CD14-positive monocyte (primary cell): ENCODE measurements around the gene METAP1D. TPM values are rescaled to one million over a fixed set of nuclear protein-coding genes. Genes with fewer than 3 reads are reported as not detected.

Experiments used
- DNase-seq, 3 donors: peaks; one replicate each; pipeline ENCODE4 v3.0.0-alpha.2; 2011 to 2022
- H2AFZ ChIP-seq: 2 replicates; pipeline ENCODE4 v1.6.0; 2012; ENCODE audit warnings: mild to moderate bottlenecking, low read depth, low read length, inconsistent platforms; ENCODE audit not compliant: insufficient read depth, poor library complexity, severe bottlenecking
- H3K27ac ChIP-seq, 2 donors: 1 replicate in 1 of 2; 2 replicates in 1 of 2; pipeline ENCODE4 v1.5.1; 2012 to 2013; ENCODE audit warnings: low read length in 2 of 2, control low read depth in 1 of 2, inconsistent platforms in 1 of 2, low read depth in 1 of 2, mild to moderate bottlenecking in 1 of 2
- H3K27me3 ChIP-seq, 2 donors: one replicate each; pipeline versions ENCODE4 v1.6.0 to v1.6.1; 2011 to 2013; ENCODE audit warnings: low read length in 2 of 2; ENCODE audit not compliant: control insufficient read depth in 2 of 2, insufficient read depth in 2 of 2
- H3K36me3 ChIP-seq, 2 donors: replicated peaks in 1 of 2; 1 replicate in 1 of 2; 2 replicates in 1 of 2; pipeline versions ENCODE4 v1.5.1 to v1.6.1; 2012 to 2013; ENCODE audit warnings: low read length in 2 of 2, control low read depth in 1 of 2, inconsistent platforms in 1 of 2, mild to moderate bottlenecking in 1 of 2; ENCODE audit not compliant: insufficient read depth in 2 of 2, control insufficient read depth in 1 of 2
- H3K4me1 ChIP-seq, 2 donors: 1 replicate in 1 of 2; 2 replicates in 1 of 2; pipeline versions ENCODE4 v1.5.1 to v1.6.1; 2012 to 2013; ENCODE audit warnings: low read length in 2 of 2, control low read depth in 1 of 2, inconsistent platforms in 1 of 2, mild to moderate bottlenecking in 1 of 2, moderate library complexity in 1 of 2; ENCODE audit not compliant: insufficient read depth in 2 of 2, control insufficient read depth in 1 of 2
- H3K4me2 ChIP-seq: replicated peaks from 2 replicates; pipeline ENCODE3; 2012; ENCODE audit warnings: low read length, moderate library complexity, mild to moderate bottlenecking; ENCODE audit not compliant: poor library complexity, severe bottlenecking; ENCODE audit errors: extremely low read depth
- H3K4me3 ChIP-seq, 3 experiments: fragments of 200-600 bp in 1 of 3; sonication (generic) in 1 of 3; replicated peaks in 1 of 3; 1 replicate in 2 of 3; 2 replicates in 1 of 3; pipeline ENCODE4 v1.5.1; 2011 to 2013; ENCODE audit warnings: low read length in 3 of 3, mild to moderate bottlenecking in 3 of 3, control low read depth in 2 of 3, low read depth in 2 of 3, inconsistent platforms in 1 of 3, moderate library complexity in 1 of 3
- H3K79me2 ChIP-seq: 2 replicates; pipeline ENCODE4 v1.6.0; 2012; ENCODE audit warnings: mild to moderate bottlenecking, control low read depth, inconsistent platforms, low read length, moderate library complexity; ENCODE audit not compliant: insufficient read depth
- H3K9ac ChIP-seq: 2 replicates; pipeline ENCODE4 v1.6.0; 2017; ENCODE audit warnings: low read length, mild to moderate bottlenecking; ENCODE audit not compliant: insufficient read depth, poor library complexity, severe bottlenecking
- H3K9me3 ChIP-seq, 2 donors: replicated peaks in 1 of 2; 1 replicate in 1 of 2; 2 replicates in 1 of 2; pipeline versions ENCODE4 v1.5.1 to v1.6.1; 2012 to 2013; ENCODE audit warnings: low read length in 2 of 2, control low read depth in 1 of 2; ENCODE audit not compliant: control insufficient read depth in 1 of 2, insufficient read depth in 1 of 2
- H4K20me1 ChIP-seq: 2 replicates; pipeline ENCODE4 v1.6.0; 2012; ENCODE audit warnings: mild to moderate bottlenecking, low read length, control low read depth, moderate library complexity; ENCODE audit not compliant: insufficient read depth
- H3K27ac Mint-ChIP-seq, 7 donors: one replicate each; pipeline ENCODE4 v1.8.0; 2020; ENCODE audit warnings: mild to moderate bottlenecking in 7 of 7, mixed read lengths in 7 of 7, moderate library complexity in 6 of 7, inconsistent platforms in 2 of 7
- H3K27me3 Mint-ChIP-seq, 3 donors: one replicate each; pipeline ENCODE4 v1.8.0; 2021 to 2022; ENCODE audit warnings: low read depth in 3 of 3, mild to moderate bottlenecking in 3 of 3, mixed read lengths in 3 of 3, moderate library complexity in 3 of 3, inconsistent platforms in 1 of 3
- H3K36me3 Mint-ChIP-seq, 2 donors: one replicate each; pipeline ENCODE4 v1.8.0; 2020; ENCODE audit warnings: mixed read lengths in 2 of 2, inconsistent platforms in 1 of 2, mild to moderate bottlenecking in 1 of 2
- H3K4me1 Mint-ChIP-seq: one replicate; pipeline ENCODE4 v1.8.0; 2020; ENCODE audit warnings: mild to moderate bottlenecking, mixed read lengths
- H3K4me3 Mint-ChIP-seq, 2 donors: one replicate each; pipeline ENCODE4 v1.8.0; 2020; ENCODE audit warnings: mild to moderate bottlenecking in 2 of 2, mixed read lengths in 2 of 2, moderate library complexity in 1 of 2
- H3K9me3 Mint-ChIP-seq, 7 donors: one replicate each; pipeline ENCODE4 v1.8.0; 2020 to 2022; ENCODE audit warnings: mixed read lengths in 7 of 7, mild to moderate bottlenecking in 6 of 7, moderate library complexity in 6 of 7, inconsistent platforms in 2 of 7
- CTCF ChIP-seq: fragments of 200-600 bp; IDR thresholded peaks from one replicate; pipeline ENCODE4 v1.8.0; 2022; ENCODE audit warnings: antibody characterized with exemption, mild to moderate bottlenecking
- WGBS: methylation state at CpG from one replicate; pipeline ENCODE4 v1.1.5; 2013; ENCODE audit warnings: missing lambda C conversion rate; ENCODE audit not compliant: insufficient coverage; 5-methylcytosine and 5-hydroxymethylcytosine counted together
- intact Hi-C, 2 donors: fragments of 100-400 bp; cut with micrococcal nuclease; formaldehyde crosslinking; loops; one replicate each; pipeline versions ENCODE4 v1.15.0 to v1.15.1; 2023
- polyA plus RNA-seq, 3 donors: library from polyadenylated mRNA; depleted of rRNA in 1 of 3; unstranded in 2 of 3; stranded (reverse) in 1 of 3; fragments of 300-500 nt in 2 of 3; fragments of >200 nt in 1 of 3; fragmentation: Illumina TruSeq in 2 of 3; gene quantifications; 1 replicate in 2 of 3; 2 replicates in 1 of 3; pipeline ENCODE4 v1.2.3, GENCODE V29; 2012 to 2021

METAP1D gene
- polyA plus RNA-seq, 3 donors = 0.37 to 1.7 (median 0.41) TPM

DNA sequence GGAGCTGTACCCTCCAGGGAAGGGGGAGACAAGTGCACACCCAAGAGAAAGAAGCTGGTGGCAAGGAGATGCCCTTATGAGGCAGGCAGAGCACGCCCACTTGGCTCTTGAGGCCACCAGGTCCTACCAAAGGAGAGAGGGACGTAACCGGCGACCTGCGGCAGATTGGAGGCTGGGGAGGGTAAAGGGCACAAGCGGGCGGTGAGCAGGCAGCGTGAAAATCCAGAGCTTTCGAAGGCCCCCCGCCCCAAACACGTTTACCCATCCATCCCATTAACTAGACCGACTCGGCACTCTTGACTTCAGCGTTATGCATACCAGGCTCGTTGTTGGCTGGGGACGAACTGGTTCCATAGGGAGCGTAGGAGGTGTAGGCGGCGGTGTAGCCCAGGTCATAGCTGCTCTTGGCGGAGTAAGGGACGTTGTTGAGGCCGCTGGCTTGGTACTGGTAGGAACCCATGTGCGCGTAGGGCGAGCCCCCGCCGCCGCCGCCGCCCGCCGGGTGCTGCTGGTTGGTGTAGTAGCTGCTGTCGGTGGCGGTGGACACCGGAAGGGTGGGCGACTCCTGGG, 102.2 kb downstream of the METAP1D start:
- WGBS = 3% methylated on average over 23 of the region's 36 CpGs

More for the DNA sequence above, 102.2 kb downstream of the METAP1D start:
- peaks cover 0 to 45% (median 28%) of the 10 kb centered on the region in 7 donors for H3K9me3 Mint-ChIP-seq
- H3K27me3 Mint-ChIP-seq = peaks cover 91 to 99% (median 95%) of the 10 kb centered on the region in 3 donors
- no peak for TF ChIP-seq CTCF
- peak in 1 of 3 donors; percentile 18 for DNase-seq
- Histone ChIP-seq H2AFZ (peak overlapping the region; percentile 85), H3K36me3 (no peaks in the 10 kb centered on the region), H3K9me3 (peaks cover 8 to 40% of the 10 kb centered on the region in 2 donors), H3K9ac (no peak overlapping the region), H3K79me2 (no peaks in the 10 kb centered on the region), H3K27me3 (peaks cover 78 to 96% of the 10 kb centered on the region in 2 donors), H3K27ac (no peak overlapping the region), H3K4me3 (peak overlapping the region; percentile 38 to 75 (median 44)), H3K4me2 (peak overlapping the region; percentile 80), H3K4me1 (peaks cover 71 to 79% of the 10 kb centered on the region in 2 donors), H4K20me1 (peaks cover 11% of the 10 kb centered on the region)
- peak overlapping the region in 1 of 7 donors; percentile 54 for H3K27ac Mint-ChIP-seq
- peak overlapping the region; percentile 86 to 95 for H3K4me3 Mint-ChIP-seq
- H3K4me1 Mint-ChIP-seq = peaks cover 71% of the 10 kb centered on the region
- H3K36me3 Mint-ChIP-seq = peaks cover 16 to 17% of the 10 kb centered on the region in 2 donors
- intact Hi-C loops = loop anchor here in 1 of 2 donors (2.0 to 10.0 kb wide), 4 partner anchors 17 to 527 kb away; partner anchors contain the start of gene DLX1
